GM12878 (cell line): ENCODE data around the gene TMX4.

Source experiments
- EZH2 ChIP-seq: IDR thresholded peaks from 2 replicates; pipeline ENCODE4 v1.6.1; 2012; ENCODE audit warnings: low read depth, mild to moderate bottlenecking, control low read depth, inconsistent platforms, low read length, borderline replicate concordance; ENCODE audit not compliant: control insufficient read depth
- HDAC2 ChIP-seq: fragments of 200-600 bp; sonication (generic); IDR thresholded peaks from 2 replicates; pipeline ENCODE4 v1.6.1; 2017
- TF ChIP-seq, protein P1 (sequence below), 3 experiments: IDR thresholded peaks in 2 of 3; conservative IDR thresholded peaks in 1 of 3; 2 replicates each; pipeline ENCODE4 v1.5.1; 2011; ENCODE audit warnings: low read depth in 3 of 3, low read length in 3 of 3, mild to moderate bottlenecking in 3 of 3, control low read depth in 2 of 3, moderate library complexity in 2 of 3, inconsistent platforms in 1 of 3, mixed read lengths in 1 of 3; ENCODE audit not compliant: control insufficient read depth in 2 of 3, insufficient read depth in 1 of 3; ENCODE audit errors: extremely low read depth in 1 of 3
- TF ChIP-seq, protein P2 (sequence below): IDR thresholded peaks from 2 replicates; pipeline ENCODE4 v1.6.1; 2012; ENCODE audit warnings: low read depth, low read length, improper control_type of control experiment

DNA sequence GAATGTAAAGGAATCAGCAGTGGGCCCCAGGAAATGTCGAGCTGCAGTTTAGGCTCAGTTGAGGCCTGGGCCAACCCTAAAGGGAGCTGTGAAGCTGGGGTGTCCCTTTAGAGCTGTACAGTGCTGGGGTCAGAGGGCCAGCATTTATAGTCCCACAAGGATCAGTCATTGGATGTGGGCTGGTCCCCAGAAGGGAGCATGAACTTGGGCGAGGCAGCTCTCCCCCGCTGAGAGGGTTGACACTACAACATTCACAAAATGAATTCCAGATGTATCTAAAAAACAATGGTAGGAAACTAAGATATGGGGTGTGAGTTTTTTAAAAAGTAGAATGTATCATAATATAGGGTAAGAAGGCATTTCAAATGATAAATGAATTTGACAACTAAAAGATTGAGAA, 29.7 kb upstream of the TMX4 start:
- TF ChIP-seq, protein P1, sequence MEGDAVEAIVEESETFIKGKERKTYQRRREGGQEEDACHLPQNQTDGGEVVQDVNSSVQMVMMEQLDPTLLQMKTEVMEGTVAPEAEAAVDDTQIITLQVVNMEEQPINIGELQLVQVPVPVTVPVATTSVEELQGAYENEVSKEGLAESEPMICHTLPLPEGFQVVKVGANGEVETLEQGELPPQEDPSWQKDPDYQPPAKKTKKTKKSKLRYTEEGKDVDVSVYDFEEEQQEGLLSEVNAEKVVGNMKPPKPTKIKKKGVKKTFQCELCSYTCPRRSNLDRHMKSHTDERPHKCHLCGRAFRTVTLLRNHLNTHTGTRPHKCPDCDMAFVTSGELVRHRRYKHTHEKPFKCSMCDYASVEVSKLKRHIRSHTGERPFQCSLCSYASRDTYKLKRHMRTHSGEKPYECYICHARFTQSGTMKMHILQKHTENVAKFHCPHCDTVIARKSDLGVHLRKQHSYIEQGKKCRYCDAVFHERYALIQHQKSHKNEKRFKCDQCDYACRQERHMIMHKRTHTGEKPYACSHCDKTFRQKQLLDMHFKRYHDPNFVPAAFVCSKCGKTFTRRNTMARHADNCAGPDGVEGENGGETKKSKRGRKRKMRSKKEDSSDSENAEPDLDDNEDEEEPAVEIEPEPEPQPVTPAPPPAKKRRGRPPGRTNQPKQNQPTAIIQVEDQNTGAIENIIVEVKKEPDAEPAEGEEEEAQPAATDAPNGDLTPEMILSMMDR (IDR thresholded peaks at IDR 0.05 in 2 of 3, conservative IDR thresholded peaks at IDR 0.05 in 1 of 3; ENCODE audit: control insufficient read depth in 2 of 3, extremely low read depth in 1 of 3, insufficient read depth in 1 of 3, low read depth in 3 of 3, low read length in 3 of 3), result no peak
- TF ChIP-seq EZH2 (no peak), HDAC2 (no peak)
- TF ChIP-seq, protein P2, sequence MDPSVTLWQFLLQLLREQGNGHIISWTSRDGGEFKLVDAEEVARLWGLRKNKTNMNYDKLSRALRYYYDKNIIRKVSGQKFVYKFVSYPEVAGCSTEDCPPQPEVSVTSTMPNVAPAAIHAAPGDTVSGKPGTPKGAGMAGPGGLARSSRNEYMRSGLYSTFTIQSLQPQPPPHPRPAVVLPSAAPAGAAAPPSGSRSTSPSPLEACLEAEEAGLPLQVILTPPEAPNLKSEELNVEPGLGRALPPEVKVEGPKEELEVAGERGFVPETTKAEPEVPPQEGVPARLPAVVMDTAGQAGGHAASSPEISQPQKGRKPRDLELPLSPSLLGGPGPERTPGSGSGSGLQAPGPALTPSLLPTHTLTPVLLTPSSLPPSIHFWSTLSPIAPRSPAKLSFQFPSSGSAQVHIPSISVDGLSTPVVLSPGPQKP, result no peak
